Erythroblast (primary cell): ENCODE data around the gene RXFP4.

Experiments
- GATA1 ChIP-seq: IDR thresholded peaks from 2 replicates; pipeline ENCODE4 v1.6.1; 2011; ENCODE audit warnings: low read depth, mild to moderate bottlenecking, control low read depth, low read length, moderate library complexity
- POLR2A ChIP-seq: IDR thresholded peaks from 2 replicates; pipeline ENCODE4 v1.6.1; 2011; ENCODE audit warnings: mild to moderate bottlenecking, low read length

DNA sequence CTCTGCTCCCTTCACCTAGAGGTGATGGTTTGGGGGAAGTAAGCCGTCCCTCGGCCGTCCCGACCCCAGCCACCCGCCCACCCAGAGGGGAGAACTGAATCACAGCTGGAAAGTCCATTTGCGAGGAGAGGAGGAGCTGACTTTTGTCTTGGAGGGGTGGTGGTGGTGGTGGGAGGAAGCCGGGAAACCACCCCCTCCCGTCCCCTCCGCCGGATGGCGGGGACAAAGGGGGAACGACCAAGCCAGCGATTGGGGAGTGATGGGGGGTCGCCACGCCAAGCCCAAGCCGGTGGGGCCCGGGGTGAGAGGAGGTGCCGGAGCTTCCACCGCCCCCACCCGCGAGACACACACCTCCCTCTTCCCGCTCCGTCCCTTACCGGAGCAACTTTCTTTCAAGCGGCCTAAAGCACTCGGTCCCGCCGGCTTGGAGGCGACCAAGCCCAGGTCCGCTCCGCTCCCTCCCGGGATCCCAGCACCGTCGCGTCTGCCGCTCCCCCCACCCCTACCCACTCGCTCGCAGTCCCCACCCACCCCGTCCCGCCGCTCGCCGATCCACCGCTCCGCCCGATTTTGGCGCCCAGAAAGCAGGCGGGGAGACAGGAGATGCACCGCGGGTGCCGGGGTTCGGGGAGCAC lies 36.4 kb downstream of the RXFP4 start:
- TF ChIP-seq POLR2A = no peak
- TF ChIP-seq GATA1 = no peak
